H9 (cell line): ENCODE results near the gene CDC27. TPM values are rescaled to one million over a fixed set of nuclear protein-coding genes. Genes with fewer than 3 reads are reported as not detected.

Experiments used
- DNase-seq: peaks from one replicate; pipeline ENCODE4 v3.0.0-alpha.2; 2017
- H2AFZ ChIP-seq: one replicate; pipeline ENCODE4 v1.6.1; 2013; ENCODE audit warnings: mild to moderate bottlenecking, low read length, control low read depth, moderate library complexity
- H2AK5ac ChIP-seq: 2 replicates; pipeline ENCODE4 v1.6.1; 2013; ENCODE audit warnings: low read length, control low read depth, mixed read lengths; ENCODE audit not compliant: insufficient read length
- H2BK120ac ChIP-seq: one replicate; pipeline ENCODE4 v1.6.1; 2013; ENCODE audit warnings: low read depth, mild to moderate bottlenecking, low read length, control low read depth, inconsistent platforms; ENCODE audit not compliant: poor library complexity, severe bottlenecking
- H2BK12ac ChIP-seq: 2 replicates; pipeline ENCODE4 v1.6.1; 2013; ENCODE audit warnings: low read length, control low read depth, mixed read lengths, low read depth; ENCODE audit not compliant: insufficient read length
- H2BK15ac ChIP-seq: 2 replicates; pipeline ENCODE4 v1.6.1; 2013; ENCODE audit warnings: low read depth, low read length, control low read depth
- H2BK20ac ChIP-seq: one replicate; pipeline ENCODE4 v1.6.1; 2013; ENCODE audit warnings: low read depth, mild to moderate bottlenecking, low read length, control low read depth, inconsistent platforms; ENCODE audit not compliant: poor library complexity, severe bottlenecking
- H2BK5ac ChIP-seq: 2 replicates; pipeline ENCODE4 v1.6.1; 2013; ENCODE audit warnings: low read length, control low read depth, mixed read lengths; ENCODE audit not compliant: insufficient read length
- H3K14ac ChIP-seq: 2 replicates; pipeline ENCODE4 v1.6.1; 2013; ENCODE audit warnings: low read length, control low read depth; ENCODE audit not compliant: insufficient read depth
- H3K18ac ChIP-seq: 2 replicates; pipeline ENCODE4 v1.6.1; 2013; ENCODE audit warnings: low read depth, mild to moderate bottlenecking, mixed read lengths, low read length, control low read depth; ENCODE audit not compliant: insufficient read length
- H3K23ac ChIP-seq: 2 replicates; pipeline ENCODE4 v1.6.1; 2013; ENCODE audit warnings: low read length, control low read depth, mixed read lengths, low read depth; ENCODE audit not compliant: insufficient read length
- H3K23me2 ChIP-seq: 2 replicates; pipeline ENCODE4 v1.6.1; 2013; ENCODE audit warnings: low read depth, mild to moderate bottlenecking, mixed read lengths, low read length, control low read depth; ENCODE audit not compliant: insufficient read length, poor library complexity, severe bottlenecking
- H3K27ac ChIP-seq: 2 replicates; pipeline ENCODE4 v1.5.1; 2013; ENCODE audit warnings: low read length, control low read depth, mixed read lengths, low read depth; ENCODE audit not compliant: insufficient read length
- H3K27me3 ChIP-seq: 2 replicates; pipeline ENCODE4 v1.6.1; 2013; ENCODE audit warnings: low read length, control low read depth, inconsistent platforms; ENCODE audit not compliant: insufficient read depth
- H3K4ac ChIP-seq: 2 replicates; pipeline ENCODE4 v1.6.1; 2013; ENCODE audit warnings: low read depth, mild to moderate bottlenecking, control low read depth, inconsistent platforms, low read length, moderate library complexity
- H3K4me1 ChIP-seq: 2 replicates; pipeline ENCODE4 v1.6.1; 2013; ENCODE audit warnings: low read length, control low read depth, inconsistent platforms; ENCODE audit not compliant: insufficient read depth
- H3K4me2 ChIP-seq: 2 replicates; pipeline ENCODE4 v1.6.1; 2013; ENCODE audit warnings: low read length, control low read depth, mixed read lengths; ENCODE audit not compliant: insufficient read length, insufficient read depth
- H3K56ac ChIP-seq: 2 replicates; pipeline ENCODE4 v1.6.1; 2013; ENCODE audit warnings: low read depth, mild to moderate bottlenecking, mixed read lengths, low read length, control low read depth; ENCODE audit not compliant: insufficient read length
- H3K79me1 ChIP-seq: 2 replicates; pipeline ENCODE4 v1.6.1; 2013; ENCODE audit warnings: low read depth, mild to moderate bottlenecking, moderate library complexity, low read length, control low read depth, inconsistent platforms; ENCODE audit not compliant: insufficient read depth, poor library complexity, severe bottlenecking
- H3K79me2 ChIP-seq: 2 replicates; pipeline ENCODE4 v1.6.1; 2013; ENCODE audit warnings: low read length, control low read depth, inconsistent platforms; ENCODE audit not compliant: insufficient read depth
- H3K9ac ChIP-seq: 2 replicates; pipeline ENCODE4 v1.6.1; 2013; ENCODE audit warnings: low read length, control low read depth, mixed read lengths; ENCODE audit not compliant: insufficient read length; ENCODE audit errors: extremely low read depth
- H3K9me3 ChIP-seq: one replicate; pipeline ENCODE4 v1.6.1; 2013; ENCODE audit warnings: low read depth, low read length, inconsistent platforms; ENCODE audit not compliant: control insufficient read depth
- H3T11ph ChIP-seq: one replicate; pipeline ENCODE4 v1.6.1; 2013; ENCODE audit warnings: mild to moderate bottlenecking, low read length, control low read depth, inconsistent platforms
- H4K20me1 ChIP-seq: one replicate; pipeline ENCODE4 v1.6.1; 2013; ENCODE audit not compliant: control insufficient read depth, insufficient read length, insufficient read depth
- H4K5ac ChIP-seq: 2 replicates; pipeline ENCODE4 v1.6.1; 2013; ENCODE audit warnings: low read depth, mild to moderate bottlenecking, mixed read lengths, low read length, control low read depth; ENCODE audit not compliant: insufficient read length
- H4K8ac ChIP-seq: replicated peaks from 2 replicates; pipeline ENCODE4 v1.6.1; 2013; ENCODE audit warnings: low read length, control low read depth, mixed read lengths, low read depth; ENCODE audit not compliant: insufficient read length
- H4K91ac ChIP-seq: 2 replicates; pipeline ENCODE4 v1.6.1; 2013; ENCODE audit warnings: low read depth, mild to moderate bottlenecking, moderate library complexity, mixed read lengths, low read length, control low read depth; ENCODE audit not compliant: insufficient read length
- H3K27ac Mint-ChIP-seq, 3 experiments: 2 replicates in 2 of 3; 3 replicates in 1 of 3; pipeline ENCODE4 v1.8.0; 2020 to 2021; ENCODE audit warnings: mixed read lengths in 3 of 3, mild to moderate bottlenecking in 1 of 3, moderate library complexity in 1 of 3
- H3K27me3 Mint-ChIP-seq: 2 replicates; pipeline ENCODE4 v1.8.0; 2021; ENCODE audit warnings: low read depth, mild to moderate bottlenecking, moderate library complexity, mixed read lengths
- H3K36me3 Mint-ChIP-seq, 3 experiments: 2 replicates in 2 of 3; 3 replicates in 1 of 3; pipeline ENCODE4 v1.8.0; 2020 to 2021; ENCODE audit warnings: low read depth in 3 of 3, mixed read lengths in 3 of 3; ENCODE audit not compliant: insufficient read depth in 1 of 3
- H3K4me1 Mint-ChIP-seq, 2 experiments: 2 replicates each; pipeline ENCODE4 v1.8.0; 2020; ENCODE audit warnings: mixed read lengths in 2 of 2
- H3K4me3 Mint-ChIP-seq, 2 experiments: 2 replicates in 1 of 2; 3 replicates in 1 of 2; pipeline ENCODE4 v1.8.0; 2020 to 2021; ENCODE audit warnings: mild to moderate bottlenecking in 2 of 2, mixed read lengths in 2 of 2, moderate library complexity in 1 of 2
- H3K9me3 Mint-ChIP-seq, 2 experiments: 2 replicates in 1 of 2; 3 replicates in 1 of 2; pipeline ENCODE4 v1.8.0; 2020; ENCODE audit warnings: mild to moderate bottlenecking in 2 of 2, mixed read lengths in 2 of 2, moderate library complexity in 1 of 2
- CTCF ChIP-seq: fragments of 200-600 bp; sonication (generic); conservative IDR thresholded peaks from 3 replicates; pipeline ENCODE4 v1.8.0; 2021; ENCODE audit warnings: antibody characterized with exemption, mild to moderate bottlenecking
- WGBS: extraction: QIAGEN DNeasy Blood & Tissue Kit; methylation state at CpG from one replicate; pipeline ENCODE4 v1.1.7; 2013; ENCODE audit warnings: missing lambda C conversion rate, low lambda C conversion rate, mixed read lengths; ENCODE audit not compliant: insufficient read length; ENCODE audit errors: extremely low coverage; 5-methylcytosine and 5-hydroxymethylcytosine counted together
- total RNA-seq: library from RNA; stranded (reverse); gene quantifications from 2 replicates; pipeline ENCODE4 v1.2.1, GENCODE V29; 2021

The CDC27 gene
- total RNA-seq, 1 experiment from 2014 or later, result 82.5 TPM

DNA sequence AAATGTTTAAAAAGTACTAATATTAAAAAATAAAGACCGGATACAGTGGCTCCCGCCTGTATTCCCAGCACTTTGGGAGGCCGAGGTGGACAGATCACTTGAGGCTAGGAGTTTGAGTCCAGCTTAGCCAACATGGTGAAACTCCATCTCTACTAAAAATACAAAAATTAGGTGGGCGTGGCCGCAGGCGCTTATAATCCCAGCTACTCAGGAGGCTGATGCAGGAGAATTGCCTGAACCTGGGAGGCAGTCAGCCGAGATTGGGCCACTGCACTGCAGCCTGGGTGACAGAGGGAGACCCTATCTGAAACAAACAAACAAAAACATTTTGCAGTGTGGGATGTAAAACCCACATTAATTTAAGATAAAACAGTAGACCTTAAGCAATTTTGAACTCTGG lies 11.8 kb downstream of the CDC27 start:
- no peaks in the 10 kb centered on the region for H3K27me3 ChIP-seq
- H2AK5ac ChIP-seq, result no peak overlapping the region
- H3K4me2 ChIP-seq, result no peak overlapping the region
- no peaks in the 10 kb centered on the region for H4K20me1 ChIP-seq
- peaks cover 12 to 23% of the 10 kb centered on the region in 2 experiments for H3K4me1 Mint-ChIP-seq
- no peak overlapping the region for H3K56ac ChIP-seq
- no peak overlapping the region for H2BK5ac ChIP-seq
- no peaks in the 10 kb centered on the region for H3K4me1 ChIP-seq
- no peak overlapping the region for H3K18ac ChIP-seq
- H3K9me3 ChIP-seq, result no peaks in the 10 kb centered on the region
- H3K9ac ChIP-seq, result no peak overlapping the region
- no peak for TF ChIP-seq CTCF
- H3K79me2 ChIP-seq, result no peaks in the 10 kb centered on the region
- no peak overlapping the region for H4K91ac ChIP-seq
- H3K23me2 ChIP-seq, result no peaks in the 10 kb centered on the region
- H3K4ac ChIP-seq, result no peak overlapping the region
- H2BK12ac ChIP-seq, result no peak overlapping the region
- no peaks in the 10 kb centered on the region; the same call in 1 of the 2 replicates for H3K27me3 Mint-ChIP-seq
- no peak for DNase-seq
- H2BK120ac ChIP-seq, result no peak overlapping the region
- no peak overlapping the region for H2BK20ac ChIP-seq
- no peak overlapping the region for H4K5ac ChIP-seq
- H3K27ac Mint-ChIP-seq, result 0 out of 7 replicates have a peak overlapping the region, but pooled peaks of 1 of the 3 experiments have one; percentile 22
- H3K79me1 ChIP-seq, result peaks cover 6% of the 10 kb centered on the region
- no peak overlapping the region for H3K14ac ChIP-seq
- H3K9me3 Mint-ChIP-seq, result no peaks in the 10 kb centered on the region
- no peak overlapping the region for H2AFZ ChIP-seq
- no peak overlapping the region for H3K27ac ChIP-seq
- H3K36me3 Mint-ChIP-seq, result peaks cover 17 to 36% (median 33%) of the 10 kb centered on the region in 3 experiments; a peak in 6 of 7 replicates
- no peak overlapping the region for H3K4me3 Mint-ChIP-seq
- H4K8ac ChIP-seq, result no peak overlapping the region
- H3K23ac ChIP-seq, result no peak overlapping the region
- WGBS, result no CpG with 5 or more reads among the region's 7 CpGs
- H3T11ph ChIP-seq, result no peak overlapping the region
- no peak overlapping the region for H2BK15ac ChIP-seq
